Liver (tissue), 9 donors: ENCODE data around the gene ZC3H18. TPM values are rescaled to one million over a fixed set of nuclear protein-coding genes. Genes with fewer than 3 reads are reported as not detected.

ENCODE experiments used
- DNase-seq: peaks from one replicate; pipeline ENCODE4 v3.0.0-alpha.2; 2017; ENCODE audit warnings: low spot score
- H3K27ac ChIP-seq, 2 donors: one replicate each; pipeline ENCODE4 v1.7.0; 2013; ENCODE audit warnings: inconsistent platforms in 2 of 2, low read length in 2 of 2, control low read depth in 1 of 2, low read depth in 1 of 2, mild to moderate bottlenecking in 1 of 2
- H3K27me3 ChIP-seq, 4 donors: one replicate each; pipeline versions ENCODE4 v1.6.1 to v1.7.0; 2013; ENCODE audit warnings: low read length in 3 of 4, inconsistent platforms in 1 of 4, mild to moderate bottlenecking in 1 of 4, moderate library complexity in 1 of 4; ENCODE audit not compliant: control insufficient read depth in 4 of 4, insufficient read depth in 4 of 4
- H3K36me3 ChIP-seq, 4 donors: one replicate each; pipeline versions ENCODE4 v1.6.1 to v1.7.0; 2013; ENCODE audit warnings: low read length in 3 of 4, mild to moderate bottlenecking in 3 of 4, low read depth in 1 of 4, moderate library complexity in 1 of 4; ENCODE audit not compliant: control insufficient read depth in 4 of 4, insufficient read depth in 3 of 4
- H3K4me1 ChIP-seq, 4 donors: one replicate each; pipeline versions ENCODE4 v1.6.1 to v1.7.0; 2013; ENCODE audit warnings: low read length in 3 of 4, mild to moderate bottlenecking in 3 of 4, moderate library complexity in 1 of 4; ENCODE audit not compliant: control insufficient read depth in 4 of 4, insufficient read depth in 4 of 4
- H3K4me3 ChIP-seq, 3 donors: one replicate each; pipeline versions ENCODE4 v1.6.1 to v1.7.0; 2013; ENCODE audit warnings: low read length in 3 of 3, control low read depth in 1 of 3, low read depth in 1 of 3, mild to moderate bottlenecking in 1 of 3
- H3K9ac ChIP-seq, 2 donors: one replicate each; pipeline ENCODE4 v1.7.0; 2013; ENCODE audit warnings: low read length in 2 of 2, mild to moderate bottlenecking in 2 of 2, moderate library complexity in 2 of 2, control low read depth in 1 of 2, low read depth in 1 of 2
- H3K9me3 ChIP-seq, 4 donors: one replicate each; pipeline versions ENCODE4 v1.6.1 to v1.7.0; 2013; ENCODE audit warnings: low read length in 3 of 4; ENCODE audit not compliant: control insufficient read depth in 4 of 4
- EGR1 ChIP-seq, 2 donors: IDR thresholded peaks; 2 replicates each; pipeline ENCODE4 v1.6.1; 2016 to 2018; ENCODE audit warnings: antibody characterized with exemption in 2 of 2, low read depth in 2 of 2
- FOXA1 ChIP-seq: IDR thresholded peaks from 2 replicates; pipeline ENCODE4 v1.6.1; 2016; ENCODE audit warnings: antibody characterized with exemption
- FOXA2 ChIP-seq: IDR thresholded peaks from 2 replicates; pipeline ENCODE4 v1.6.1; 2016; ENCODE audit warnings: antibody characterized with exemption
- GABPA ChIP-seq, 2 donors: IDR thresholded peaks in 1 of 2; conservative IDR thresholded peaks in 1 of 2; 2 replicates each; pipeline ENCODE4 v1.6.1; 2016; ENCODE audit warnings: antibody characterized with exemption in 2 of 2, mild to moderate bottlenecking in 1 of 2, moderate library complexity in 1 of 2
- HNF4A ChIP-seq, 2 donors: conservative IDR thresholded peaks; 2 replicates each; pipeline ENCODE4 v1.6.1; 2016; ENCODE audit warnings: antibody characterized with exemption in 2 of 2, mild to moderate bottlenecking in 2 of 2
- HNF4G ChIP-seq: IDR thresholded peaks from 2 replicates; pipeline ENCODE4 v1.6.1; 2016; ENCODE audit warnings: antibody characterized with exemption
- JUND ChIP-seq, 2 donors: IDR thresholded peaks; 2 replicates each; pipeline ENCODE4 v1.6.1; 2016; ENCODE audit warnings: antibody characterized with exemption in 2 of 2
- NR2F2 ChIP-seq: IDR thresholded peaks from 2 replicates; pipeline ENCODE4 v1.6.1; 2016; ENCODE audit warnings: antibody characterized with exemption
- RAD21 ChIP-seq, 2 donors: IDR thresholded peaks; 2 replicates each; pipeline ENCODE4 v1.6.1; 2016; ENCODE audit warnings: antibody characterized with exemption in 2 of 2, mild to moderate bottlenecking in 2 of 2
- RXRA ChIP-seq, 2 donors: IDR thresholded peaks; 2 replicates each; pipeline ENCODE4 v1.6.1; 2017 to 2018; ENCODE audit warnings: antibody characterized with exemption in 2 of 2, mild to moderate bottlenecking in 1 of 2
- SP1 ChIP-seq: IDR thresholded peaks from 2 replicates; pipeline ENCODE4 v1.6.1; 2018; ENCODE audit warnings: antibody characterized with exemption, mild to moderate bottlenecking
- TAF1 ChIP-seq: conservative IDR thresholded peaks from 2 replicates; pipeline ENCODE4 v1.6.1; 2016; ENCODE audit warnings: antibody characterized with exemption, mild to moderate bottlenecking
- YY1 ChIP-seq: IDR thresholded peaks from 2 replicates; pipeline ENCODE4 v1.6.1; 2016; ENCODE audit warnings: antibody characterized with exemption, mild to moderate bottlenecking
- ZBTB33 ChIP-seq: IDR thresholded peaks from 2 replicates; pipeline ENCODE4 v1.6.1; 2016; ENCODE audit warnings: antibody characterized with exemption
- WGBS: extraction: QIAGEN DNeasy Blood & Tissue Kit; methylation state at CpG from one replicate; pipeline ENCODE4 v1.1.7; 2013; 5-methylcytosine and 5-hydroxymethylcytosine counted together
- polyA plus RNA-seq, 2 donors: library from polyadenylated mRNA; stranded (reverse) in 1 of 2; unstranded in 1 of 2; fragments of 200-250 nt in 1 of 2; fragments of >200 nt in 1 of 2; fragmentation: Nextera tagmentation in 1 of 2; extraction: Ambion mirVana in 1 of 2; gene quantifications; one replicate each; pipeline versions ENCODE4 v1.2.1 to v1.2.3, GENCODE V29; 2013 to 2015
- total RNA-seq, 2 donors: library from RNA; depleted of rRNA; stranded (reverse); fragments of >200 nt; gene quantifications; one replicate each; pipeline ENCODE4 v1.2.3, GENCODE V29; 2014
- TF ChIP-seq, protein P1 (sequence below): IDR thresholded peaks from 2 replicates; pipeline ENCODE4 v1.6.1; 2016; ENCODE audit warnings: antibody characterized with exemption
- TF ChIP-seq, protein P2 (sequence below): fragments of 150-350 bp; IDR thresholded peaks from 2 replicates; pipeline ENCODE4 v1.5.1; 2017; ENCODE audit warnings: improper control_type of control experiment, low read depth, low read length; ENCODE audit not compliant: missing input control
- TF ChIP-seq, protein P3 (sequence below): IDR thresholded peaks from 2 replicates; pipeline ENCODE4 v1.6.1; 2016; ENCODE audit warnings: antibody characterized with exemption, mild to moderate bottlenecking
- donor health status: healthy.
- donor health status: healthy.
- donor health status: healthy.
- donor health status: healthy.
- donor health status: healthy.

The ZC3H18 gene
- total and polyA plus RNA-seq, 4 donors = 10.2 to 10.9 (median 10.5) TPM

DNA sequence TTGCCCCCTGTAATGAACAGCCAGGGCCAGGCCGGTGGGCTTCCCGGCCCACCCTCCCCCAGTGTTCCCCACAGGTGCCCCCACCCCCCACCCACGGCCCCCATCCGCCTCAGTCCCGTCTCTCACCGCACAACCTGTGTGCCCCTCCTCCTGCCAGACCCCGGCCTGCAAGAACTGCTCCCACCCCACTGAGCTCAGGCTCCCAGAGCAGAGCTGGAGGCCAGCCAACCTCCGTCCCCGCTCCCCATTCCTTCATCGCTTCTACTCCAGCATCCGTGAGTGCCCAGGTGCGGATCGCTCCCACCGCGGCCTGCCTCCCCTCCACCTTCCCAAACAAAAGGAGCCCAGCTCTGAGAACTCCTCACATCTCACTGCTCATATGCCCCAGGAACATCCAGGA lies 88.5 kb downstream of the ZC3H18 start:
- WGBS = 95% methylated on average over 15 of the region's 15 CpGs
- no peak for DNase-seq

More for the DNA sequence above, 88.5 kb downstream of the ZC3H18 start:
- Histone ChIP-seq H3K27ac (no peak overlapping the region), H3K9me3 (no peaks in the 10 kb centered on the region), H3K27me3 (no peaks in the 10 kb centered on the region), H3K36me3 (peaks cover 7 to 29% (median 15%) of the 10 kb centered on the region in 4 donors), H3K9ac (no peak overlapping the region), H3K4me1 (peaks cover 1 to 17% (median 7%) of the 10 kb centered on the region in 4 donors), H3K4me3 (no peak overlapping the region)
- TF ChIP-seq, protein P1, sequence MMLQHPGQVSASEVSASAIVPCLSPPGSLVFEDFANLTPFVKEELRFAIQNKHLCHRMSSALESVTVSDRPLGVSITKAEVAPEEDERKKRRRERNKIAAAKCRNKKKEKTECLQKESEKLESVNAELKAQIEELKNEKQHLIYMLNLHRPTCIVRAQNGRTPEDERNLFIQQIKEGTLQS = no peak
- TF ChIP-seq HNF4G = no peak
- TF ChIP-seq RAD21 (IDR thresholded peaks at IDR 0.05) = no peak
- no peak for TF ChIP-seq ZBTB33
- TF ChIP-seq HNF4A (conservative IDR thresholded peaks at IDR 0.05) = no peak
- no peak for TF ChIP-seq FOXA2
- TF ChIP-seq YY1 = no peak
- no peak for TF ChIP-seq JUND (IDR thresholded peaks at IDR 0.05)
- no peak for TF ChIP-seq FOXA1
- no peak for TF ChIP-seq GABPA (IDR thresholded peaks at IDR 0.05 in 1 of 2, conservative IDR thresholded peaks at IDR 0.05 in 1 of 2)
- no peak for TF ChIP-seq NR2F2
- TF ChIP-seq, protein P2, sequence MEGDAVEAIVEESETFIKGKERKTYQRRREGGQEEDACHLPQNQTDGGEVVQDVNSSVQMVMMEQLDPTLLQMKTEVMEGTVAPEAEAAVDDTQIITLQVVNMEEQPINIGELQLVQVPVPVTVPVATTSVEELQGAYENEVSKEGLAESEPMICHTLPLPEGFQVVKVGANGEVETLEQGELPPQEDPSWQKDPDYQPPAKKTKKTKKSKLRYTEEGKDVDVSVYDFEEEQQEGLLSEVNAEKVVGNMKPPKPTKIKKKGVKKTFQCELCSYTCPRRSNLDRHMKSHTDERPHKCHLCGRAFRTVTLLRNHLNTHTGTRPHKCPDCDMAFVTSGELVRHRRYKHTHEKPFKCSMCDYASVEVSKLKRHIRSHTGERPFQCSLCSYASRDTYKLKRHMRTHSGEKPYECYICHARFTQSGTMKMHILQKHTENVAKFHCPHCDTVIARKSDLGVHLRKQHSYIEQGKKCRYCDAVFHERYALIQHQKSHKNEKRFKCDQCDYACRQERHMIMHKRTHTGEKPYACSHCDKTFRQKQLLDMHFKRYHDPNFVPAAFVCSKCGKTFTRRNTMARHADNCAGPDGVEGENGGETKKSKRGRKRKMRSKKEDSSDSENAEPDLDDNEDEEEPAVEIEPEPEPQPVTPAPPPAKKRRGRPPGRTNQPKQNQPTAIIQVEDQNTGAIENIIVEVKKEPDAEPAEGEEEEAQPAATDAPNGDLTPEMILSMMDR = no peak
- no peak for TF ChIP-seq SP1
- TF ChIP-seq TAF1 = no peak
- no peak for TF ChIP-seq EGR1 (IDR thresholded peaks at IDR 0.05; ENCODE audit: low read depth in 2 of 2)
- TF ChIP-seq RXRA (IDR thresholded peaks at IDR 0.05) = no peak
- TF ChIP-seq, protein P3, sequence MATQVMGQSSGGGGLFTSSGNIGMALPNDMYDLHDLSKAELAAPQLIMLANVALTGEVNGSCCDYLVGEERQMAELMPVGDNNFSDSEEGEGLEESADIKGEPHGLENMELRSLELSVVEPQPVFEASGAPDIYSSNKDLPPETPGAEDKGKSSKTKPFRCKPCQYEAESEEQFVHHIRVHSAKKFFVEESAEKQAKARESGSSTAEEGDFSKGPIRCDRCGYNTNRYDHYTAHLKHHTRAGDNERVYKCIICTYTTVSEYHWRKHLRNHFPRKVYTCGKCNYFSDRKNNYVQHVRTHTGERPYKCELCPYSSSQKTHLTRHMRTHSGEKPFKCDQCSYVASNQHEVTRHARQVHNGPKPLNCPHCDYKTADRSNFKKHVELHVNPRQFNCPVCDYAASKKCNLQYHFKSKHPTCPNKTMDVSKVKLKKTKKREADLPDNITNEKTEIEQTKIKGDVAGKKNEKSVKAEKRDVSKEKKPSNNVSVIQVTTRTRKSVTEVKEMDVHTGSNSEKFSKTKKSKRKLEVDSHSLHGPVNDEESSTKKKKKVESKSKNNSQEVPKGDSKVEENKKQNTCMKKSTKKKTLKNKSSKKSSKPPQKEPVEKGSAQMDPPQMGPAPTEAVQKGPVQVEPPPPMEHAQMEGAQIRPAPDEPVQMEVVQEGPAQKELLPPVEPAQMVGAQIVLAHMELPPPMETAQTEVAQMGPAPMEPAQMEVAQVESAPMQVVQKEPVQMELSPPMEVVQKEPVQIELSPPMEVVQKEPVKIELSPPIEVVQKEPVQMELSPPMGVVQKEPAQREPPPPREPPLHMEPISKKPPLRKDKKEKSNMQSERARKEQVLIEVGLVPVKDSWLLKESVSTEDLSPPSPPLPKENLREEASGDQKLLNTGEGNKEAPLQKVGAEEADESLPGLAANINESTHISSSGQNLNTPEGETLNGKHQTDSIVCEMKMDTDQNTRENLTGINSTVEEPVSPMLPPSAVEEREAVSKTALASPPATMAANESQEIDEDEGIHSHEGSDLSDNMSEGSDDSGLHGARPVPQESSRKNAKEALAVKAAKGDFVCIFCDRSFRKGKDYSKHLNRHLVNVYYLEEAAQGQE = no peak
